Fibroblast of upper back skin (primary cell): ENCODE measurements around the gene DISP3.
"Not testable (repeated sequence)": the region's sequence is repeated elsewhere in the genome, so short reads cannot be mapped to it uniquely, and the experiment has no call there.

ENCODE experiments used
- DNase-seq: peaks from one replicate; pipeline ENCODE4 v3.0.0-alpha.2; 2013

The DISP3 gene

DNA sequence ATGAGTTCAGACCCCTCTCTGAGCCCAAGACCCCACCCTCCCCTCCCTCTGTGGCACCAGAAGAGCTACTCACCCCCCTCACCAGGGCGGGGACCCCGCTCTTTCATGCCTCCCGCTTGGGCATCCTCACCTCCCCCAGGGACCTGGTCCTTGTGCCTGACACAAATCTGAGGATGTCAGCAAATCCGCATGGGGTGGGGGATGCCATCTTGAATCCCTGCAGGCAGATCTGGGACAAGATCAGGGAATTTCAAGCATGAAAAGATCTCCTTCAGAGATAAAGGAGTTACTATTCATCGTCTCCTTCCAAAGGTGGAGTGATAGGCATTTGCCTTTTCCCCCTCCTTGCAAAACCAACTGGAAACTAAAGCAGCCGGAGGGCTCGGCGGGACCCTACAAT is 81.1 kb downstream of the DISP3 start:
- no peak for DNase-seq

GRCh38 chr1:11561740-11562139 is 82.8 kb downstream of the DISP3 start:
- no peak for DNase-seq

GRCh38 chr1:11562664-11563063 is 83.7 kb downstream of the DISP3 start:
- no peak for DNase-seq

DNA sequence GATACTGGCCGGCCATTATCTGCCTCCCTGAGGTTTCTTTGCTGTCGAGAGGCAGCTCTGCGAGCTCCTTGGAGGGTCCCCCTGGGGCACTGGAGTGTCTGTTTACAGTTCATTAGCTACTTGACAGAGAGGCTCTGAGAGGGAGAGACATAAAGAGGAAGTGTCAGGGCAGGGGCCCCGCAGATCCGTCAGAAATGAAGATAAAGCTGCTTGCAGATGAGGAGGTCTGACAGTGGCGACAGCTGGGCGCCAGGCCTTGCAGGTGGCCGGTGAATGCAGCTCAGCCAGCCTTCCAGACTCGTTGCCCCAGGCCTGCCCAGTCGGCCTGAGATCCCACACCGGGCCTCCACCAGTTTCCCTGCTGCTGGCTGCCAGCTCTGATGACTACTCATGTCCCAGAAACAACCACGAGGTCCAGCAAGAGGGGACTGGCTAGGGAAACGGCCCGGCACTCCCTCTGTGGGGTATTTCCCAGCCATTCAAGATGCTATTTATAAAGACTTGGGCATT is 84.7 kb downstream of the DISP3 start:
- no peak for DNase-seq

GRCh38 chr1:11564237-11564636 is 85.3 kb downstream of the DISP3 start:
- DNase-seq = no peak

GRCh38 chr1:11566042-11566850 is 87.3 kb downstream of the DISP3 start:
- no peak for DNase-seq

- no peak for DNase-seq
Measured at GRCh38 chr1:11567244-11568065, 88.5 kb downstream of the DISP3 start.

DNA sequence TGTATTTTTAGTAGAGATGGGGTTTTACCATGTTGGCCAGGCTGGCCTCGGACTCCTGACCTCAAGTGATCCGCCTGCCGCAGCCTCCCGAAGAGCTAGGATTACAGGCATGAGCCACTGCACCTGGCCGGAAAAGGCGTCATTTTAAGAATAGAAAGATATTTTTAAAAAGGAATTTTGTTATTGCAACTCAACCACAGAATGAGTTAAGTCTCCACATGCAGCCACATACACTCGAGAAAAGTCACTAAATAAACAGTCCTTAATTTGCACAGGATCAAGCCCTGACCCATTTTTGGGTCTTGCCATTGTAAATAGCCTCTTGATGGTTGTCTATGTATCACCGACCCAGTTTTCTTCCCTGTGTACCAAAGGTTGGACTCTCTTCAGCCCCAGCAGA is 89.7 kb downstream of the DISP3 start:
- DNase-seq = no peak

GRCh38 chr1:11569551-11569950 is 90.6 kb downstream of the DISP3 start:
- no peak for DNase-seq

DNA sequence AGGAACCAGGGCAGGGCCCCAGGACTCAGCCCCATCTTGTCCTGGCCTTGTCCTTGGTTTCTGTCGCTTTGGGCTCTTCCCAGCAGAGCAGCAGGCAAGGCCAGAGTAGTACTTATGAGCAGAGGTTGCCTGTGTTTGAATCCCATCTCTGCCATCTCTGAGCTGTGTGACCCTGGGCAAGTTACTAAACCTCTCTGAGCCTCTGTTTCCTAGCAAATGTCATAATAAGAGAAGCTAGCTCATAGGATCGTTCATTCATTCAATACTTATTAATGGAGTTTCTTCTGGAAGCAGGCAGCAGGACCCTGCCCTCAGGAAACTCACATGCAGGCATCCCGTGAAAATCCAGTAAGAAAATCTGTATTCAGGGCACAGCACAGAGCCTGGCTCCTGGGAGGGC is 91.0 kb downstream of the DISP3 start:
- DNase-seq = no peak

DNA sequence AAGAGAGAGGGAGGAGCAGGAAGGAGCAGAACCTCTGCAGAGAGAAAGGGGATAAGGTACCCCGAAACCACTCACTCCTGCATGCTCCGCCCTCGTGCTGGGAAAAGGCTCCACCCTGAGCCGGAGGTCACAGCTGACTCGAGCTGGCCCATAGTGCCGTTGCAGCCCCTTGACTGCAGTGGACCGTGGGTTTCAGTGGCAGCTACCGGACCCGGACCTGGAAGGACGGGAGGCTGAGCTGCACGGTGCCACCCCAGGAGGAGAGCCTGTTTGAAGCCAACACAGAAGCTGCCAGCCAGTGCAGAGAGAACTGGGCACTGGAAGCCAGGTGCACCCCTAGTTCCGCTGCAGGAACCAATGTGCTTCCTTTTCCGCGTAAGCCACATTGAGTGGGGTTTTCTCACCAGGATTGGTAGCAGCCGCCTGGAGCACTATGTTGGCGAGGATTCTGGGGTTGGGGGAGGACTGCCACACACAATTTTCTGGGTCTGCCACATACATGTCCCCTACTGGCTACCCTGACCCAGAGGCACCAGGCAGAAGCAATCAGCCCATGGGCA is 91.9 kb downstream of the DISP3 start:
- DNase-seq = no peak

DNA sequence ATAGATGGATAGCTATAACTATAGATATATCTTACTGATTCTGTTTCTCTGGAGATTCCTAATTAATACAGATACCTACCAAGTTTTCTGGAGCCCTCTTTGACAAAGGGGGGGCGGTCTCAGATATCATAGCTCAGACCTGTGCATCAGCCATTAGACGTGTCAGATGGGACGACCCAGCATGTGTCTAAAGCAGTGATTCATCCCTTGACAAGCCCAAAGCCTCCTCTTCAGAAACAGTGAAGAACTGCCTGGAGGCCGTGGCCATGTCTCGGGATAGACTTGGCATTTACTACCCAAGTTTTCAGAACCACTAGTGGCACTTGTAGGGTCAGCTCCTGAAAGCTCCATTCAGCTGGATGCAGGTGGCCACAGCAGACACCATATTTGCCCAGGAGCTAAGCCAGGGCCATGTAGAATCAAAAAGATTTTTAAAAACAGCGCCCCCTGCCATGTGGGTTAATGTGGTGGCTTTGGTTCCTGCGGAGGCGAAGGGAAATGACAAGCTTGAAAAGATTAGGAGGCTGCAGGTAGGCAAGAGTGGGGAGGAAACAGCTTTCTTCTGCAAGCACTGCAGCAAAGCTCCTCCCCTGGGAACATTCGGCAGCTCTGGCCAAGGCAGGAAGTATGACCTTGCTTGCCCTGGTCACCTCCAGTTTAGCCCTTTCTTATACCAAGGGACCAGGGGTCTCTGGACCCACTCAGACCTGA is 93.1 kb downstream of the DISP3 start:
- no peak for DNase-seq

GRCh38 chr1:11573116-11573692 is 94.2 kb downstream of the DISP3 start:
- no peak for DNase-seq

DNA sequence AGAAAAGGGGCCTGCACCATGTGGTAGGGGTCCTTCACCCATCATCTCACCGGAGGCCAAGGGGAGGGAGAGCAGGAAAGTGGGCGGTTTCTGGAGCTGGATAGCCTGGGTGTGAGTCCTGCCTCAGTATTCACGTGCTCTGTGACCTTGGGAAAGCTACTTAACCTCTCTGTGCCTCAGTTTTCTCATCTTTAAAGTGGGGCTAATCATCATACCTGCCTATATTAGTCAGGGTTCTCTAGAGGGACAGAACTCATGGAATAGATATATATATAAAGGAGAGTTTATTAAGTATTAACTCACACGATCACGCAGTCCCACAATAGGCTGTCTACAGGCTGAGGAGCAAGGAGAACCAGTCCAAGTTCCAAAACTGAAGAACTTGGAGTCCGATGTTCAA is 96.6 kb downstream of the DISP3 start:
- DNase-seq = no peak

DNA sequence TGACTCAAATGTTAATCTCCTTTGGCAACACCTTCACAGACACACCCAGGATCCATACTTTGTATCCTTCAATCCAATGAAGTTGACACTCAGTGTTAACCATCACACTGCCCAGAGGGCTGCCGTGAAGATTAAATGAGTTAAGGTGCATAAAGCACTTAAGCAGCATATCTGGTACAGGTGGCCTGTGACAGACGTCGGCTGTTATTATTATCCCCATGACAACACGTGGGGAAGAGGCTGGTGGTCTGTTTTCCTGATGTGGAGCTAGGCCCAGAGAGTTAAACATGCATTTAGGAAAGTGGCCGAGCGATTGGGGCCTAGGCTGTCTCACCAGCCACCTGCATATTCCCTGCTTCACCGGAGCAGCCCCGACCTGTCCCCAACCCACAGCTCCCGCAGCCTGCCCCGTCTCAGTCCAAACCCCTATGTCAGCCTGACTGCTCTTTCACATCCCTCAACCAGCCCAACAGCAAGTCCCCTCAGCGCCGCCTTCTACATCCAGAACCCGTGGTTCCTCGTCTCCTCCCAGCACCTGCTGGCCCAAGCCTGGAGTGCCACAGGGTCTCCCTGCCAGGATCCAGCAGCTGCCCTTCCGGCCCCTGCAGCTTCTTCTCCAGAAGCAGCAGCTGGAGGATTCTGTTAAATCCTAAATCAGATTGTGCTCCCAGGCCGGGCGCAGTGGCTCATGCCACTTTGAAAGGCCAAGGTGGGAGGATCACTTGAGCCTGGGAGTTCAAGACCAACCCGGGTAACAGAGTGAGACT is 97.3 kb downstream of the DISP3 start:
- DNase-seq = no peak

DNA sequence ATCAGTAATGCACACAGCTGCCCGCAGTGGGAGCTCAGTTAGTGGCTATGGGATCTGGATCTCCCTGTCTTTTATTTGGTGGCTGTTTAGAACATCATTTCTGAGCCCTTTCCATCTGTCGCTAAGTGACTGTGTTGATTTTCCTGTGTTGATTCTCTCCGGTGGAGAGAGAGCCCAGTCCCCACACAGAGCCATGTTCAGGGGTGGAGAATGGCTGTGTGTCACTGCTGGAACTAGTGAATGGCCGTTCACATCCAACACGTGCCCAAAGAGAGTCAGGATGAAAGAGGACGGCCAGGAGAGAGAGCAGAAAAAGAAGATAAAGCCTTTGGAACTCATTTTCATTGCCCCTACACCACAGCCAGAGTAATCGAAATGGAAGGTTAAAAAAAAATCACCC is 99.0 kb downstream of the DISP3 start:
- no peak for DNase-seq

- DNase-seq = no peak
Measured at GRCh38 chr1:11579506-11579905, 100.6 kb downstream of the DISP3 start.

DNA sequence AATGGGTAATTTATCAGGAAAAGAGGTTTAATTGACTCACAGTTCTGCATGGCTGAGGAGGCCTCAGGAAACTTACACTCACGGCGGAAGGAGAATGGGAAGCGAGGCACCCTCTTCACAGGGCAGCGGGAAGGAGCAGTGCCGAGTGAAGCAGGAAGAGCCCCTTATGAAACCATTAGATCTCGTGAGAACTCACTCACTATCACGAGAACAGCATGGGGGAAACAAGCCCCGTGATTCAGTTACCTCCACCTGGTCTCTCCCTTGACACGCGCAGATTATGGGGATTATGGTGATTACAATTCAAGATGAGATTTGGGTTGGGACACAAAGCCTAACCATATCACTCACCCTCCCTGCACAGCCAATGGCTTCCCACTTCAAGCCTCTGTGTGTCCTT is 101.1 kb downstream of the DISP3 start:
- not testable (repeated sequence) for DNase-seq

- no peak for DNase-seq
Measured at GRCh38 chr1:11581445-11581991, 102.6 kb downstream of the DISP3 start.

DNA sequence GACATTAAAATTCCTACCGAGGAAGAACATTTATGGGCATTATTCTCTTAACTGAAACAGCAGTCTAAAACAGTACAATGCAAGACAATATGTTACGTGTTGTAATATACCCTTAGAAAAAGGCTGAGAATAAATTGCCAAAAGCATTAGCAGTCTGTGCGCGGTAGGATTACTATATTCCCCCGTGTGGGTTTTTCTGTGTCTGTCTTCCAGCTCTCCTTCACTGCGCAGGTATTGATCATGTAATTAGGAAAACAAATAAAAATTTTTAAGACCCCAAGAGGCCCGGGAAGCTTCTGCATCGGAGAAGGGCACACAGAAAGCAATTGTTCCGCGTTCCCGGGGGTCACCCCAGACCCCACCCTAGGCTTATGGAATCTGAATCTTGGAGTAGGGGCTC is 106.4 kb downstream of the DISP3 start:
- no peak for DNase-seq
